H1 (cell line): ENCODE data around the gene VEPH1.

ENCODE experiments used
- EZH2 ChIP-seq: fragments of 200-600 bp; sonication (generic); IDR thresholded peaks from 2 replicates; pipeline ENCODE4 v1.7.1; 2012; ENCODE audit warnings: low read depth, mild to moderate bottlenecking, moderate library complexity, low read length, inconsistent platforms; ENCODE audit not compliant: severe bottlenecking
- POLR2A ChIP-seq, 2 experiments: IDR thresholded peaks; 1 replicate in 1 of 2; 2 replicates in 1 of 2; pipeline ENCODE4 v1.6.1; 2011; ENCODE audit warnings: low read depth in 2 of 2, low read length in 2 of 2, mild to moderate bottlenecking in 2 of 2; ENCODE audit errors: control extremely low read depth in 1 of 2
- TAF1 ChIP-seq: IDR thresholded peaks from 2 replicates; pipeline ENCODE4 v1.6.1; 2011; ENCODE audit warnings: mild to moderate bottlenecking, low read depth, low read length

DNA sequence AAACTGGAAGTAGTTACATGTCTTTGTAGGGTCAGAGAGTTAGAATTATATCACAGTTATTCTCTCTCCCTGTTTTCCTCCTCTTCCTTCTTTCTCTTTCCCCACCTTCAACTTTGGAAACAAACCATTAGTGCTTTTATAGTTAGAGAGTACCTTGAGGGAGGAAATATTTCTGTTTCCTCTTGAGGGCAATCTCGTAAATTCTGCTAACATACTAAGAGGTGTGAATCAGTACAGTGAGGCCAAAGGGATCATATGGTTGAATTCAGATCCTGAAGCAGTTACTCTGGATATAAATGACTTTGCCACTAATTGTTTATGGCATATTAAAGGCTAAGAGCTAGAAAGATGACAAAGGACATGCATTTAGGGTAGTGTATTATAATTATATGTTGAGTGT lies 283.0 kb downstream of the VEPH1 start:
- no peak for TF ChIP-seq EZH2
- TF ChIP-seq POLR2A (IDR thresholded peaks at IDR 0.05; ENCODE audit: control extremely low read depth in 1 of 2, low read depth in 2 of 2, low read length in 2 of 2): no peak
- TF ChIP-seq TAF1: no peak
